Naive B cell (primary cell): Measurements from ENCODE around the gene FRMD3. TPM values are rescaled to one million over a fixed set of nuclear protein-coding genes. Genes with fewer than 3 reads are reported as not detected.

ENCODE experiments used
- ATAC-seq, 2 donors: fragments of 150-1000 bp; cut with Tn5 transposase; 2 replicates each; pipeline ENCODE4 v1.10.0; 2021; ENCODE audit warnings: low read depth in 2 of 2, mild to moderate bottlenecking in 2 of 2, moderate library complexity in 2 of 2
- DNase-seq: peaks from one replicate; pipeline ENCODE4 v3.0.0; 2022
- H3K27ac Mint-ChIP-seq, 6 donors: one replicate each; pipeline ENCODE4 v1.8.0; 2020 to 2022; ENCODE audit warnings: mild to moderate bottlenecking in 6 of 6, mixed read lengths in 6 of 6, moderate library complexity in 5 of 6, inconsistent platforms in 2 of 6
- H3K27me3 Mint-ChIP-seq, 3 donors: one replicate each; pipeline ENCODE4 v1.8.0; 2021 to 2022; ENCODE audit warnings: mixed read lengths in 3 of 3, mild to moderate bottlenecking in 1 of 3
- H3K36me3 Mint-ChIP-seq, 2 donors: one replicate each; pipeline ENCODE4 v1.8.0; 2020 to 2022; ENCODE audit warnings: mixed read lengths in 2 of 2, inconsistent platforms in 1 of 2, mild to moderate bottlenecking in 1 of 2
- H3K4me1 Mint-ChIP-seq, 3 donors: one replicate each; pipeline ENCODE4 v1.8.0; 2020 to 2022; ENCODE audit warnings: mixed read lengths in 3 of 3, inconsistent platforms in 1 of 3, mild to moderate bottlenecking in 1 of 3, moderate library complexity in 1 of 3
- H3K4me3 Mint-ChIP-seq, 8 donors: one replicate each; pipeline ENCODE4 v1.8.0; 2020 to 2022; ENCODE audit warnings: mild to moderate bottlenecking in 8 of 8, mixed read lengths in 8 of 8, moderate library complexity in 8 of 8, inconsistent platforms in 2 of 8
- H3K9me3 Mint-ChIP-seq, 7 donors: one replicate each; pipeline ENCODE4 v1.8.0; 2020 to 2022; ENCODE audit warnings: mixed read lengths in 7 of 7, mild to moderate bottlenecking in 5 of 7, inconsistent platforms in 2 of 7, moderate library complexity in 1 of 7
- polyA plus RNA-seq, 6 donors: library from polyadenylated mRNA; unstranded; fragments of 300-500 nt; fragmentation: Illumina TruSeq; gene quantifications; one replicate each; pipeline ENCODE4 v1.2.3, GENCODE V29; 2021; ENCODE audit warnings: low read depth in 6 of 6

Gene FRMD3
- polyA plus RNA-seq, 6 donors from 2014 or later: 0.36 to 3.0 (median 1.4) TPM; not detected in 1

- Mint-ChIP-seq H3K27me3 (no peaks in the 10 kb centered on the region), H3K36me3 (peaks cover 0 to 8% of the 10 kb centered on the region in 2 donors), H3K27ac (no peak overlapping the region), H3K9me3 (peaks cover 0 to 4% (median 0%) of the 10 kb centered on the region in 7 donors), H3K4me3 (no peak overlapping the region), H3K4me1 (no peaks in the 10 kb centered on the region)
- DNase-seq: no peak
- ATAC-seq: no peak
Observed at GRCh38 chr9:83312537-83312936, 225.7 kb downstream of the FRMD3 start.

- no peak for ATAC-seq
- H3K27ac Mint-ChIP-seq: no peak overlapping the region
Observed at GRCh38 chr9:83307066-83307724, 231.0 kb downstream of the FRMD3 start.

GRCh38 chr9:83304686-83305085 lies 233.5 kb downstream of the FRMD3 start:
- no peaks in the 10 kb centered on the region for H3K27me3 Mint-ChIP-seq
- no peaks in the 10 kb centered on the region for H3K4me1 Mint-ChIP-seq
- no peak for ATAC-seq
- H3K4me3 Mint-ChIP-seq: no peak overlapping the region
- H3K27ac Mint-ChIP-seq: no peak overlapping the region
- no peaks in the 10 kb centered on the region for H3K36me3 Mint-ChIP-seq
- peaks cover 0 to 1% (median 0%) of the 10 kb centered on the region in 7 donors for H3K9me3 Mint-ChIP-seq
- DNase-seq: no peak

More at GRCh38 chr9:83307066-83307724, 231.0 kb downstream of the FRMD3 start:
- Mint-ChIP-seq H3K4me3 (no peak overlapping the region), H3K9me3 (peaks cover 0 to 1% (median 0%) of the 10 kb centered on the region in 7 donors), H3K27me3 (no peaks in the 10 kb centered on the region), H3K4me1 (no peaks in the 10 kb centered on the region), H3K36me3 (peaks cover 0 to 8% of the 10 kb centered on the region in 2 donors)
- DNase-seq: no peak

- H3K4me1 Mint-ChIP-seq: no peaks in the 10 kb centered on the region
Observed at GRCh38 chr9:83299571-83299970, 238.6 kb downstream of the FRMD3 start.

GRCh38 chr9:83299094-83299493 lies 239.1 kb downstream of the FRMD3 start:
- peaks cover 0 to 1% (median 0%) of the 10 kb centered on the region in 7 donors for H3K9me3 Mint-ChIP-seq
- DNase-seq: no peak
- ATAC-seq: no peak
- no peaks in the 10 kb centered on the region for H3K4me1 Mint-ChIP-seq
- peaks cover 13 to 23% of the 10 kb centered on the region in 2 donors for H3K36me3 Mint-ChIP-seq
- H3K4me3 Mint-ChIP-seq: no peak overlapping the region
- no peak overlapping the region for H3K27ac Mint-ChIP-seq
- no peaks in the 10 kb centered on the region for H3K27me3 Mint-ChIP-seq

More at GRCh38 chr9:83299571-83299970, 238.6 kb downstream of the FRMD3 start:
- ATAC-seq (no peak), DNase-seq (no peak)
- Mint-ChIP-seq H3K27me3 (no peaks in the 10 kb centered on the region), H3K4me3 (no peak overlapping the region), H3K36me3 (peaks cover 13 to 23% of the 10 kb centered on the region in 2 donors), H3K27ac (no peak overlapping the region), H3K9me3 (peaks cover 0 to 1% (median 0%) of the 10 kb centered on the region in 7 donors)

- H3K27me3 Mint-ChIP-seq: no peaks in the 10 kb centered on the region
- no peak overlapping the region for H3K27ac Mint-ChIP-seq
- H3K9me3 Mint-ChIP-seq: no peaks in the 10 kb centered on the region
- H3K4me3 Mint-ChIP-seq: no peak overlapping the region
- H3K4me1 Mint-ChIP-seq: no peaks in the 10 kb centered on the region
- H3K36me3 Mint-ChIP-seq: peaks cover 13 to 23% of the 10 kb centered on the region in 2 donors
- ATAC-seq (no peak), DNase-seq (no peak)
Observed at GRCh38 chr9:83296123-83296522, 242.1 kb downstream of the FRMD3 start.

- Mint-ChIP-seq H3K27me3 (no peaks in the 10 kb centered on the region), H3K27ac (no peak overlapping the region), H3K4me3 (no peak overlapping the region), H3K36me3 (peaks cover 13 to 23% of the 10 kb centered on the region in 2 donors), H3K4me1 (no peaks in the 10 kb centered on the region), H3K9me3 (no peaks in the 10 kb centered on the region)
- ATAC-seq: no peak
- DNase-seq: no peak
Observed at GRCh38 chr9:83294816-83295215, 243.4 kb downstream of the FRMD3 start.

- peaks cover 0 to under 1% of the 10 kb centered on the region in 2 donors for H3K36me3 Mint-ChIP-seq
- no peak for ATAC-seq
- peaks cover 0 to 8% (median 0%) of the 10 kb centered on the region in 3 donors for H3K27me3 Mint-ChIP-seq
- no peak overlapping the region for H3K4me3 Mint-ChIP-seq
- no peak for DNase-seq
- H3K9me3 Mint-ChIP-seq: peaks cover 0 to 5% (median 0%) of the 10 kb centered on the region in 7 donors
- H3K4me1 Mint-ChIP-seq: no peaks in the 10 kb centered on the region
- H3K27ac Mint-ChIP-seq: no peak overlapping the region
Observed at GRCh38 chr9:83291196-83291595, 247.0 kb downstream of the FRMD3 start.

GRCh38 chr9:83290692-83291091 lies 247.5 kb downstream of the FRMD3 start:
- Mint-ChIP-seq H3K27ac (no peak overlapping the region), H3K4me3 (no peak overlapping the region), H3K9me3 (peaks cover 0 to 5% (median 0%) of the 10 kb centered on the region in 7 donors), H3K27me3 (peaks cover 0 to 8% (median 0%) of the 10 kb centered on the region in 3 donors), H3K4me1 (no peaks in the 10 kb centered on the region), H3K36me3 (no peaks in the 10 kb centered on the region)
- DNase-seq: no peak
- no peak for ATAC-seq

- ATAC-seq (no peak), DNase-seq (no peak)
- Mint-ChIP-seq H3K4me3 (no peak overlapping the region), H3K4me1 (no peaks in the 10 kb centered on the region), H3K27ac (peak overlapping the region in 1 of 6 donors; percentile 43), H3K9me3 (peaks cover 0 to 5% (median 0%) of the 10 kb centered on the region in 7 donors), H3K36me3 (no peaks in the 10 kb centered on the region), H3K27me3 (peaks cover 0 to 8% (median 0%) of the 10 kb centered on the region in 3 donors)
Observed at GRCh38 chr9:83287021-83287420, 251.2 kb downstream of the FRMD3 start.

GRCh38 chr9:83285445-83286225 lies 252.6 kb downstream of the FRMD3 start:
- DNase-seq (no peak), ATAC-seq (no peak)
- H3K9me3 Mint-ChIP-seq: peaks cover 0 to 5% (median 0%) of the 10 kb centered on the region in 7 donors
- no peak overlapping the region for H3K27ac Mint-ChIP-seq
- H3K36me3 Mint-ChIP-seq: no peaks in the 10 kb centered on the region
- H3K4me3 Mint-ChIP-seq: no peak overlapping the region
- H3K4me1 Mint-ChIP-seq: no peaks in the 10 kb centered on the region
- H3K27me3 Mint-ChIP-seq: peaks cover 0 to 8% (median 0%) of the 10 kb centered on the region in 3 donors

GRCh38 chr9:83284746-83285145 lies 253.5 kb downstream of the FRMD3 start:
- Mint-ChIP-seq H3K9me3 (peaks cover 0 to 5% (median 0%) of the 10 kb centered on the region in 7 donors), H3K36me3 (no peaks in the 10 kb centered on the region), H3K27me3 (peaks cover 0 to 8% (median 0%) of the 10 kb centered on the region in 3 donors), H3K4me1 (no peaks in the 10 kb centered on the region), H3K27ac (no peak overlapping the region), H3K4me3 (no peak overlapping the region)
- DNase-seq: no peak
- ATAC-seq: no peak

GRCh38 chr9:83283528-83283927 lies 254.7 kb downstream of the FRMD3 start:
- no peak for DNase-seq
- no peaks in the 10 kb centered on the region for H3K4me1 Mint-ChIP-seq
- H3K4me3 Mint-ChIP-seq: no peak overlapping the region
- ATAC-seq: no peak
- no peaks in the 10 kb centered on the region for H3K36me3 Mint-ChIP-seq
- H3K27ac Mint-ChIP-seq: no peak overlapping the region
- H3K9me3 Mint-ChIP-seq: peaks cover 0 to 6% (median 1%) of the 10 kb centered on the region in 7 donors
- H3K27me3 Mint-ChIP-seq: peaks cover 0 to 8% (median 0%) of the 10 kb centered on the region in 3 donors
